ENCODE data around the gene DSC1. TPM values are rescaled to one million over a fixed set of nuclear protein-coding genes. Genes with fewer than 3 reads are reported as not detected.

Gene DSC1
- total and polyA plus RNA-seq, 2 of the 8 experiments (the other 6 are each of a cell fraction or from before 2014, with no cell fraction given) = 0.02 TPM; not detected in 1

DNA sequence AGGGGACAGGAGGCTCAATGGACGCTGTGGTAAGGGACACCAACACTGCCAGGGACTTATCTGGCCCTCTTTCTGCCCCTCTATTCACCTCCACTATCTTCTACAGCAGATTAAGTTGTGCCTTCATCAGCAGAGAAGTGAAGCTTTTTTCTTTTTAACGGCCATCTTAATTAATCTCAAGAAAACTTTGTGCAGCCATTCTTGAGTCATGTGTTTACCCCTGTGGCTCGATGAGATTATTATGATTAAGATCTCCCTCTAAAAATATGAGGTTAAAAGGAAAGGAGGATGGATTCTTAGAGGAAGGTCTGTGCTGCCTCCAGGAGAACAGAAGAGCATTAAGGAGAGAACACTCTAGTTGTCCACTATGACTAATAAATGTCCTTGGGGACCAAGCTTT is 32.4 kb upstream of the DSC1 start:
- CTCF ChIA-PET (ENCODE audit: partially characterized antibody) = interaction anchor here (2.0 kb wide), 1 partner anchor 47 kb away, joined by 7 read pairs; no protein-coding TSS in a partner anchor
- DNase-seq (ENCODE audit: low read depth in 1 of 2, low spot score in 2 of 2) (no peak), FAIRE-seq (no peak)
- H3K79me2 ChIP-seq (ENCODE audit: control insufficient read depth in 1 of 2, insufficient read depth in 2 of 2, low read length in 2 of 2) = no peaks in the 10 kb centered on the region
- H3K4me2 ChIP-seq (ENCODE audit: insufficient read depth in 1 of 2, low read depth in 2 of 2, low read length in 2 of 2) = no peak overlapping the region
- H3K4me1 ChIP-seq (replicated peaks in 1 of 4; ENCODE audit: control insufficient read depth in 3 of 4, insufficient read depth in 4 of 4, low read length in 3 of 4) = peaks cover 0 to 5% (median 0%) of the 10 kb centered on the region in 4 experiments; a peak in 1 of 7 replicates
- no peak overlapping the region for H3K23ac ChIP-seq (ENCODE audit: insufficient read length)
- H3K9ac ChIP-seq (replicated peaks in 1 of 4; ENCODE audit: extremely low read depth in 1 of 4, low read depth in 3 of 4, low read length in 3 of 4) = no peak overlapping the region
- no peak overlapping the region for H2BK15ac ChIP-seq (ENCODE audit: low read length)
- WGBS, 2 experiments (ENCODE audit: extremely low coverage in 1 of 2, insufficient coverage in 1 of 2, insufficient read length in 1 of 2, insufficient replicate concordance in 2 of 2, low coverage in 1 of 2, low lambda C conversion rate in 2 of 2, missing lambda C conversion rate in 1 of 2) = 89% methylated on average over 3 of the region's 3 CpGs; no CpG with 5 or more reads in 1 of the 2 experiments
- H3K4ac ChIP-seq (replicated peaks; ENCODE audit: insufficient read length, low read depth, low read length) = no peak overlapping the region
- H2BK12ac ChIP-seq (ENCODE audit: low read depth, low read length) = no peak overlapping the region
- H4K91ac ChIP-seq (replicated peaks; ENCODE audit: insufficient read length, low read length) = no peak overlapping the region
- no peaks in the 10 kb centered on the region for H4K20me1 ChIP-seq (replicated peaks in 1 of 2; ENCODE audit: control insufficient read depth in 1 of 2, insufficient read depth in 2 of 2, low read length in 2 of 2)
- TF ChIP-seq CHD1 (IDR thresholded peaks at IDR 0.05; ENCODE audit: low read depth, low read length) = no peak
- no peaks in the 10 kb centered on the region for H3K79me1 ChIP-seq (ENCODE audit: low read depth, low read length)
- H3K18ac ChIP-seq (ENCODE audit: extremely low read depth, low read length) = no peak overlapping the region
- H2AFZ ChIP-seq (ENCODE audit: low read length) = no peak overlapping the region
- no peaks in the 10 kb centered on the region for H3K23me2 ChIP-seq (ENCODE audit: low read depth, low read length)
- no peak overlapping the region for H3K4me3 ChIP-seq (ENCODE audit: extremely low read depth in 1 of 4, insufficient read depth in 2 of 4, low read depth in 3 of 4, low read length in 4 of 4)
- no peak overlapping the region for H3K14ac ChIP-seq (ENCODE audit: insufficient read length)
- no peak overlapping the region for H4K8ac ChIP-seq (ENCODE audit: extremely low read depth, insufficient read depth, low read length)
- H3K9me3 ChIP-seq (ENCODE audit: insufficient read depth in 2 of 2, low read depth in 1 of 2, low read length in 1 of 2) = no peaks in the 10 kb centered on the region
- H3K56ac ChIP-seq (replicated peaks; ENCODE audit: insufficient read length, low read depth, low read length) = no peak overlapping the region
- POLR2A ChIA-PET (ENCODE audit: partially characterized antibody) = no interaction called here
- no peaks in the 10 kb centered on the region for H3K27me3 ChIP-seq (replicated peaks in 1 of 4; ENCODE audit: control insufficient read depth in 3 of 4, extremely low read depth in 1 of 4, insufficient read depth in 3 of 4, low read length in 3 of 4)
- no peak overlapping the region for H4K5ac ChIP-seq (ENCODE audit: insufficient read length, low read depth, low read length)
- H2BK20ac ChIP-seq (ENCODE audit: low read length) = no peak overlapping the region
- no peak overlapping the region for H2BK120ac ChIP-seq (replicated peaks; ENCODE audit: low read depth, low read length)
- H3K27ac ChIP-seq (ENCODE audit: low read depth, low read length) = no peak overlapping the region
- H2AK5ac ChIP-seq (ENCODE audit: low read depth, low read length) = no peak overlapping the region
- no peaks in the 10 kb centered on the region for H3K36me3 ChIP-seq (ENCODE audit: control insufficient read depth in 2 of 4, insufficient read depth in 4 of 4, low read length in 3 of 4)
- H2BK5ac ChIP-seq (ENCODE audit: low read depth, low read length) = no peak overlapping the region
